ENCODE results near the gene GKAP1. TPM values are rescaled to one million over a fixed set of nuclear protein-coding genes. Genes with fewer than 3 reads are reported as not detected.
"Not testable (repeated sequence)": the region's sequence is repeated elsewhere in the genome, so short reads cannot be mapped to it uniquely, and the experiment has no call there.

Gene GKAP1
- total and polyA plus RNA-seq, 2 experiments from 2014 or later, result 4.0 to 16.7 TPM

DNA sequence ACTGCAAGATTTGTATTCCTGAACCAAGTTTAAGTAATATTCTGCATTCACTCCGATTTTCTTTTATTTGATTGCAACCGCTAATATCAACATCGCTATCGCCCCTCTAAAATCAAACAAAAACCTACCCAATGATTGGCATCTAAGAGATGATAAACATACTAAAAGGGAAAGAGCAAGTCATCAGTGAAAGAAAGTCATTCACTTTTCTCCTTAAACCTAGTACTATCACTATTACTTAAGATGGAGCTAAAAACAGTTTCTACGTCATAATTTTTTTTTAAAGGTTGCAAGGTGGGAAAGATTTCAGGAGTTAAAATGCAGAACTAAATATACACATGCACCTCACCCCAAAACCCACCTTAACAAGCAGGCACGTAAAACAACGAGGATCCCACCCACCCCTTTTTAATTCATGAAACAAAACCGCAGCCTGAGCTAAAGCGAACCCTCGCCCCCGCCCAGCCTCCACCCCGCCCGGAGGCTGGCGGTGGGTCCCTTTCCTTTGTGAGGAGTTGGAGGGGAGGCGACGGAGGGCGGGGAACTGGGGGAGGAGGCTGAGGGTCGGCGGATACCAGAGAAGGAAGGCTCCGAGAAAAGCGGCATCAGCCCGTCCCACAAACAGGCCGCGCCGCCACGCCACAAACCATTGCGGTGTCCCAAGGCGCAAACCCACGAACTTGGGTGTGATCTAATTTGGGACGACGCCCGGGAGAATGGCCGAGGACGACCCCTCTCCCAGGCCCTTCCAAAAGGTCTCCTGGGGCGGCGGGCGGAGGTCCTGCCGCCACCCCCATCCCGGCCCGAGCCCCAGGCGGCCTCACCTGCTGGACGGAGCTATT is 110.7 kb downstream of the GKAP1 start:
- Histone ChIP-seq H2AFZ (no peak overlapping the region), H3F3A (replicated peaks; ENCODE audit: low read depth) (no peaks in the 10 kb centered on the region), H3K9me2 (ENCODE audit: insufficient read depth) (no peaks in the 10 kb centered on the region), H3K79me2 (replicated peaks; ENCODE audit: insufficient read depth) (peaks cover 54% of the 10 kb centered on the region), H3K4me3 (peak overlapping the region; percentile 65), H4K20me1 (replicated peaks; ENCODE audit: insufficient read depth) (peaks cover 34% of the 10 kb centered on the region), H3K4me2 (peak overlapping the region; percentile 75), H3K27ac (ENCODE audit: low read depth) (peak overlapping the region; percentile 92), H3K36me3 (ENCODE audit: insufficient read depth) (no peaks in the 10 kb centered on the region), H3K27me3 (ENCODE audit: insufficient read depth) (no peaks in the 10 kb centered on the region), H3K4me1 (ENCODE audit: insufficient read depth) (peaks cover 6% of the 10 kb centered on the region; the same call in 1 of the 2 replicates)
- peaks cover 20% of the 10 kb centered on the region for H3K4me1 Mint-ChIP-seq
- H3K9me3 Mint-ChIP-seq, result peaks cover 2% of the 10 kb centered on the region; the same call in 2 of the 3 replicates
- peak overlapping the region; percentile 94 for H3K27ac Mint-ChIP-seq
- H3K36me3 Mint-ChIP-seq (ENCODE audit: low read depth), result peaks cover 26% of the 10 kb centered on the region; the same call in 2 of the 3 replicates
- DNase-seq (ENCODE audit: low spot score) (peak; percentile 84), ATAC-seq (peak; percentile 79)
- TF ChIP-seq, protein P1, sequence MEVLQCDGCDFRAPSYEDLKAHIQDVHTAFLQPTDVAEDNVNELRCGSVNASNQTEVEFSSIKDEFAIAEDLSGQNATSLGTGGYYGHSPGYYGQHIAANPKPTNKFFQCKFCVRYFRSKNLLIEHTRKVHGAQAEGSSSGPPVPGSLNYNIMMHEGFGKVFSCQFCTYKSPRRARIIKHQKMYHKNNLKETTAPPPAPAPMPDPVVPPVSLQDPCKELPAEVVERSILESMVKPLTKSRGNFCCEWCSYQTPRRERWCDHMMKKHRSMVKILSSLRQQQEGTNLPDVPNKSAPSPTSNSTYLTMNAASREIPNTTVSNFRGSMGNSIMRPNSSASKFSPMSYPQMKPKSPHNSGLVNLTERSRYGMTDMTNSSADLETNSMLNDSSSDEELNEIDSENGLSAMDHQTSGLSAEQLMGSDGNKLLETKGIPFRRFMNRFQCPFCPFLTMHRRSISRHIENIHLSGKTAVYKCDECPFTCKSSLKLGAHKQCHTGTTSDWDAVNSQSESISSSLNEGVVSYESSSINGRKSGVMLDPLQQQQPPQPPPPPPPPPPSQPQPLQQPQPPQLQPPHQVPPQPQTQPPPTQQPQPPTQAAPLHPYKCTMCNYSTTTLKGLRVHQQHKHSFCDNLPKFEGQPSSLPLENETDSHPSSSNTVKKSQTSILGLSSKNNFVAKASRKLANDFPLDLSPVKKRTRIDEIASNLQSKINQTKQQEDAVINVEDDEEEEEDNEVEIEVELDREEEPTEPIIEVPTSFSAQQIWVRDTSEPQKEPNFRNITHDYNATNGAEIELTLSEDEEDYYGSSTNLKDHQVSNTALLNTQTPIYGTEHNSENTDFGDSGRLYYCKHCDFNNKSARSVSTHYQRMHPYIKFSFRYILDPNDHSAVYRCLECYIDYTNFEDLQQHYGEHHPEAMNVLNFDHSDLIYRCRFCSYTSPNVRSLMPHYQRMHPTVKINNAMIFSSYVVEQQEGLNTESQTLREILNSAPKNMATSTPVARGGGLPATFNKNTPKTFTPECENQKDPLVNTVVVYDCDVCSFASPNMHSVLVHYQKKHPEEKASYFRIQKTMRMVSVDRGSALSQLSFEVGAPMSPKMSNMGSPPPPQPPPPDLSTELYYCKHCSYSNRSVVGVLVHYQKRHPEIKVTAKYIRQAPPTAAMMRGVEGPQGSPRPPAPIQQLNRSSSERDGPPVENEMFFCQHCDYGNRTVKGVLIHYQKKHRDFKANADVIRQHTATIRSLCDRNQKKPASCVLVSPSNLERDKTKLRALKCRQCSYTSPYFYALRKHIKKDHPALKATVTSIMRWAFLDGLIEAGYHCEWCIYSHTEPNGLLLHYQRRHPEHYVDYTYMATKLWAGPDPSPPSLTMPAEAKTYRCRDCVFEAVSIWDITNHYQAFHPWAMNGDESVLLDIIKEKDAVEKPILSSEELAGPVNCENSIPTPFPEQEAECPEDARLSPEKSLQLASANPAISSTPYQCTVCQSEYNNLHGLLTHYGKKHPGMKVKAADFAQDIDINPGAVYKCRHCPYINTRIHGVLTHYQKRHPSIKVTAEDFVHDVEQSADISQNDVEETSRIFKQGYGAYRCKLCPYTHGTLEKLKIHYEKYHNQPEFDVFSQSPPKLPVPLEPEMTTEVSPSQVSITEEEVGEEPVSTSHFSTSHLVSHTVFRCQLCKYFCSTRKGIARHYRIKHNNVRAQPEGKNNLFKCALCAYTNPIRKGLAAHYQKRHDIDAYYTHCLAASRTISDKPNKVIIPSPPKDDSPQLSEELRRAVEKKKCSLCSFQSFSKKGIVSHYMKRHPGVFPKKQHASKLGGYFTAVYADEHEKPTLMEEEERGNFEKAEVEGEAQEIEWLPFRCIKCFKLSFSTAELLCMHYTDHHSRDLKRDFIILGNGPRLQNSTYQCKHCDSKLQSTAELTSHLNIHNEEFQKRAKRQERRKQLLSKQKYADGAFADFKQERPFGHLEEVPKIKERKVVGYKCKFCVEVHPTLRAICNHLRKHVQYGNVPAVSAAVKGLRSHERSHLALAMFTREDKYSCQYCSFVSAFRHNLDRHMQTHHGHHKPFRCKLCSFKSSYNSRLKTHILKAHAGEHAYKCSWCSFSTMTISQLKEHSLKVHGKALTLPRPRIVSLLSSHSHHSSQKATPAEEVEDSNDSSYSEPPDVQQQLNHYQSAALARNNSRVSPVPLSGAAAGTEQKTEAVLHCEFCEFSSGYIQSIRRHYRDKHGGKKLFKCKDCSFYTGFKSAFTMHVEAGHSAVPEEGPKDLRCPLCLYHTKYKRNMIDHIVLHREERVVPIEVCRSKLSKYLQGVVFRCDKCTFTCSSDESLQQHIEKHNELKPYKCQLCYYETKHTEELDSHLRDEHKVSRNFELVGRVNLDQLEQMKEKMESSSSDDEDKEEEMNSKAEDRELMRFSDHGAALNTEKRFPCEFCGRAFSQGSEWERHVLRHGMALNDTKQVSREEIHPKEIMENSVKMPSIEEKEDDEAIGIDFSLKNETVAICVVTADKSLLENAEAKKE (CRISPR knock-in tag; IDR thresholded peaks at IDR 0.05), result no peak
- TF ChIP-seq POLR2AphosphoS5 (IDR thresholded peaks at IDR 0.05; ENCODE audit: low read depth), result peak; percentile 61
- peak overlapping the region; percentile 87 for H3K4me3 Mint-ChIP-seq
- H3K27me3 Mint-ChIP-seq (ENCODE audit: insufficient read depth, low read depth, poor library complexity), result no peaks in the 10 kb centered on the region

DNA sequence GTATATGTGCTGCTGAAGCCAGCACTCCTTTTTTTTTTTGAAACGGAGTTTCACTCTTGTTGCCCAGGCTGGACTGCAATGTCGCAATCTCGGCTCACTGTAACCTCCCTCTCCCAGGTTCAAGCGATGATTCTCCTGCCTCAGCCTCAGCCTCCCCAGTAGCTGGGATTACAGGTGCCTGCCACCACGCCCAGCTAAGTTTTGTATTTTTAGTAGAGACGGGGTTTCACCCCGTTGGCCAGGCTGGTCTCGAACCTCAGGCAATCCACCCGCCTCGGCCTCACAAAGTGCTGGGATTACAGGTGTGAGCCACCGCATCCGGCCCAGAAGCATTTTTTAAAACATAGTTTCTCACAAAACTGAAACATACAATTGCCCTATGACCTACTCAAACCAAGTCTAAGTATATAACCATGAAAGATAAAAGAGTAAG is 112.3 kb downstream of the GKAP1 start:
- H3F3A ChIP-seq (replicated peaks; ENCODE audit: low read depth); DNase-seq (ENCODE audit: low spot score); ATAC-seq; H3K27ac Mint-ChIP-seq; H3K27ac ChIP-seq (ENCODE audit: low read depth); H3K27me3 Mint-ChIP-seq (ENCODE audit: insufficient read depth, low read depth, poor library complexity); H3K4me1 ChIP-seq (ENCODE audit: insufficient read depth); H3K36me3 ChIP-seq (ENCODE audit: insufficient read depth); H2AFZ ChIP-seq; H3K9me3 Mint-ChIP-seq; H3K9me2 ChIP-seq (ENCODE audit: insufficient read depth); H3K27me3 ChIP-seq (ENCODE audit: insufficient read depth): not testable (repeated sequence)
- peak overlapping the region; percentile 87 for H3K4me3 Mint-ChIP-seq
- peaks cover 26% of the 10 kb centered on the region; the same call in 2 of the 3 replicates for H3K36me3 Mint-ChIP-seq (ENCODE audit: low read depth)
- peak overlapping the region; percentile 75; the same call in 1 of the 2 replicates for H3K4me2 ChIP-seq
- peak overlapping the region; percentile 65 for H3K4me3 ChIP-seq
- peaks cover 33% of the 10 kb centered on the region for H3K4me1 Mint-ChIP-seq
- H3K79me2 ChIP-seq (replicated peaks; ENCODE audit: insufficient read depth), result peaks cover 71% of the 10 kb centered on the region
- peaks cover 47% of the 10 kb centered on the region for H4K20me1 ChIP-seq (replicated peaks; ENCODE audit: insufficient read depth)
